ENCODE measurements around the gene NUBPL. TPM values are rescaled to one million over a fixed set of nuclear protein-coding genes. Genes with fewer than 3 reads are reported as not detected.
"Not testable (repeated sequence)": the region's sequence is repeated elsewhere in the genome, so short reads cannot be mapped to it uniquely, and the experiment has no call there.

Gene NUBPL
- total RNA-seq, 8 experiments from 2014 or later = 8.8 to 18.2 (median 10.7) TPM

GRCh38 chr14:31582836-31583452 lies 21.7 kb downstream of the NUBPL start:
- Histone ChIP-seq H3K27ac (no peak overlapping the region), H3K4me1 (replicated peaks in 1 of 2) (no peaks in the 10 kb centered on the region), H3K4me3 (no peak overlapping the region)
- peak in 1 of 8 experiments; percentile 33 for ATAC-seq (replicated peaks in 6 of 8)
- in situ Hi-C loops (cut with MboI; ENCODE audit: low pct_unique_long_range_greater_than_20kb in 2 of 9, low sequenced_read_pairs in 9 of 9, unreplicated experiment in 9 of 9) = no loop called here
- WGBS, 10 experiments = 0 to 100% (median 82%) methylated on average over 1 to 3 of the region's 3 CpGs

- Histone ChIP-seq H3K27ac (no peak overlapping the region), H3K4me3 (no peak overlapping the region), H3K4me1 (replicated peaks in 1 of 2) (no peaks in the 10 kb centered on the region)
- ATAC-seq (replicated peaks in 6 of 8) = no peak
- in situ Hi-C loops (cut with MboI; ENCODE audit: low pct_unique_long_range_greater_than_20kb in 2 of 9, low sequenced_read_pairs in 9 of 9, unreplicated experiment in 9 of 9) = no loop called here
- WGBS, 10 experiments = 67 to 100% (median 80%) methylated on average over 1 to 2 of the region's 2 CpGs; no CpG with 5 or more reads in 3 of the 10 experiments
Measured at GRCh38 chr14:31590206-31590605, 29.0 kb downstream of the NUBPL start.

GRCh38 chr14:31592122-31592521 lies 30.9 kb downstream of the NUBPL start:
- no peak overlapping the region for H3K4me3 ChIP-seq
- ATAC-seq (replicated peaks in 6 of 8) = no peak
- in situ Hi-C loops (cut with MboI; ENCODE audit: low pct_unique_long_range_greater_than_20kb in 2 of 9, low sequenced_read_pairs in 9 of 9, unreplicated experiment in 9 of 9) = no loop called here
- H3K4me1 ChIP-seq (replicated peaks in 1 of 2) = no peaks in the 10 kb centered on the region
- no peak overlapping the region for H3K27ac ChIP-seq

GRCh38 chr14:31592631-31593030 lies 31.4 kb downstream of the NUBPL start:
- in situ Hi-C loops (cut with MboI; ENCODE audit: low pct_unique_long_range_greater_than_20kb in 2 of 9, low sequenced_read_pairs in 9 of 9, unreplicated experiment in 9 of 9) = no loop called here
- ATAC-seq (replicated peaks in 6 of 8) = no peak
- no peak overlapping the region for H3K4me3 ChIP-seq
- no peaks in the 10 kb centered on the region for H3K4me1 ChIP-seq (replicated peaks in 1 of 2)
- WGBS, 10 experiments = 91 to 100% (median 100%) methylated on average over 1 to 2 of the region's 2 CpGs; no CpG with 5 or more reads in 2 of the 10 experiments
- no peak overlapping the region for H3K27ac ChIP-seq

- peak in 3 of 8 experiments; percentile 16 to 78 (median 53) for ATAC-seq (replicated peaks in 6 of 8)
- 63 to 100% (median 84%) methylated on average over 2 to 7 of the region's 7 CpGs for WGBS, 10 experiments
- no peaks in the 10 kb centered on the region for H3K4me1 ChIP-seq (replicated peaks in 1 of 2)
- in situ Hi-C loops (cut with MboI; ENCODE audit: low pct_unique_long_range_greater_than_20kb in 2 of 9, low sequenced_read_pairs in 9 of 9, unreplicated experiment in 9 of 9) = no loop called here
- no peak overlapping the region for H3K4me3 ChIP-seq
- H3K27ac ChIP-seq = no peak overlapping the region
Measured at GRCh38 chr14:31596342-31597095, 35.3 kb downstream of the NUBPL start.

DNA sequence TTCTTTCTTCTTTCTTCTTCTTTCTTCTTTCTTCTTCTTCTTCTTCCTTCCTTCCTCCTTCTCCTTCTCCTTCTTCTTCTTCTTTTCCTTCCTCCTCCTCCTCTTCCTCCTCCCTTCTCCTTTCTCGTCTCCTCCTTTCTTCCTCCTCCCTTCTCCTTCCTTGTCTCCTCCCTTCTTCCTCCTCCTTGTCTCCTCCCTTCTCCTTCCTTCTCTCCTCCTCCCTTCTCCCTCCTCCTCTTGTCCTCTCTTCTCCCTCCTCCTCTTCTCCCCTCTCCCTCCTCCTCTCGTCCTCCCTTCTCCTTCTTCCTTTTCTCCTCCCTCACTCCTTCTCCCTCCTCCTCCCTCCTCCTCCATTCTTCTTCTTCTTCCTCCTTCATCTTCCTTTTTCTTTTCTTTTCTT lies 44.5 kb downstream of the NUBPL start:
- Histone ChIP-seq H3K27ac (no peak overlapping the region), H3K4me1 (replicated peaks in 1 of 2) (no peaks in the 10 kb centered on the region), H3K4me3 (no peak overlapping the region)
- ATAC-seq (replicated peaks in 6 of 8) = no peak
- in situ Hi-C loops (cut with MboI; ENCODE audit: low pct_unique_long_range_greater_than_20kb in 2 of 9, low sequenced_read_pairs in 9 of 9, unreplicated experiment in 9 of 9) = no loop called here
- 69 to 100% (median 98%) methylated on average over 1 to 2 of the region's 2 CpGs; no CpG with 5 or more reads in 3 of the 10 experiments for WGBS, 10 experiments

DNA sequence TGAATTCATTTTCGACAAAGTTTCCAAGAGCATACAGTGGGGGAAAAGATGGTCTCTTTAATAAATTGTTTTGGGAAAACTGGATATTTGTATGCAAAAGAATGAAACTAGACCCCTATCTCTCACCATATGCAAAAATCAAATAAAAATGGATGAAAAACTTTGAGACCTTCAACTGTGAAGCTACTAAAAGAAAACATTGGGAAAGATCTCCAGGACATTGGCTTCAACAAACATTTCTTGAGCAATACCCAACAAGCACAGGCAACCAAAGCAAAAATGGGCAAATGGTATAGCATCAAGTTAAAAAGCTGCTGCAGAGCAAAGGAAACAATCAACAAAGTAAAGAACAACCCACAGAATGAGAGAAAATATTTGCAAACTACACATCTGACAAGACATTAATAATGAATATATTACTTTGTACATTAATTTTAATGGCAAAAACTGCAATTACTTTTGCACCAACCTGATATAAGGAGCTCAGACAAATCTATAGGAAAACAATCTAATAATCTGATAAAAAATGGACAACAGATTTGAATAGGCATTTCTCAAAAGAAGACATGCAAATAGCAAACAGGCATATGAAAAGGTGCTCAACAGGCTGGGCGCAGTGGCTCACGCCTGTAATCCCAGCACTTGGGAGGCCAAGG lies 50.7 kb downstream of the NUBPL start:
- no peak overlapping the region for H3K27ac ChIP-seq
- WGBS, 10 experiments = 80 to 100% (median 94%) methylated on average over 1 to 3 of the region's 3 CpGs; no CpG with 5 or more reads in 1 of the 10 experiments
- H3K4me3 ChIP-seq = no peak overlapping the region
- H3K4me1 ChIP-seq (replicated peaks in 1 of 2) = no peaks in the 10 kb centered on the region
- ATAC-seq (replicated peaks in 6 of 8) = no peak
- in situ Hi-C loops (cut with MboI; ENCODE audit: low pct_unique_long_range_greater_than_20kb in 2 of 9, low sequenced_read_pairs in 9 of 9, unreplicated experiment in 9 of 9) = no loop called here

- in situ Hi-C loops (cut with MboI; ENCODE audit: low pct_unique_long_range_greater_than_20kb in 2 of 9, low sequenced_read_pairs in 9 of 9, unreplicated experiment in 9 of 9) = no loop called here
- ATAC-seq (replicated peaks in 6 of 8) = no peak
- no peaks in the 10 kb centered on the region for H3K4me1 ChIP-seq (replicated peaks in 1 of 2)
- WGBS, 10 experiments = 55 to 100% (median 94%) methylated on average over 1 to 4 of the region's 5 CpGs; no CpG with 5 or more reads in 3 of the 10 experiments
- no peak overlapping the region for H3K4me3 ChIP-seq
- H3K27ac ChIP-seq = no peak overlapping the region
Measured at GRCh38 chr14:31613188-31613587, 52.0 kb downstream of the NUBPL start.

GRCh38 chr14:31618884-31619283 lies 57.7 kb downstream of the NUBPL start:
- H3K27ac ChIP-seq; ATAC-seq (replicated peaks in 6 of 8); H3K4me1 ChIP-seq (replicated peaks in 1 of 2); H3K4me3 ChIP-seq; in situ Hi-C loops (cut with MboI; ENCODE audit: low pct_unique_long_range_greater_than_20kb in 2 of 9, low sequenced_read_pairs in 9 of 9, unreplicated experiment in 9 of 9): not testable (repeated sequence)
- 55 to 100% (median 97%) methylated on average over 1 to 2 of the region's 2 CpGs; no CpG with 5 or more reads in 1 of the 10 experiments for WGBS, 10 experiments

DNA sequence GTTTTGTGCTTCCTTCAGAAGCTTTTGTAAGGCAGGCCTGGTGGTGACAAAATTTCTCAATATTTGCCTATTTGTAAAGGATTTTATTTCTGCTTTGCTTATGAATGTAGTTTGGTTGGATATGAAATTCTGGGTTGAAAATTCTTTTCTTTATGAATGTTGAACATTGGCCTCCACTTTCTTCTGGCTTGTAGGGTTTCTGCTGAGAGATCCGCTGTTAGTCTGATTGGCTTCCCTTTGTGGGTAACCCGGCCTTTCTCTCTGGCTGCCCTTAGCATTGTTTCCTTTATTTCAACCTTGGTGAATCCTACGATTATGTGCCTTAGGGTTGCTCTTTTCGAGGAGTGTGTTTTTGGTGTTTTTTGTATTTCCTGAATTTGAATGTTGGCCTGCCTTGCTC lies 58.2 kb downstream of the NUBPL start:
- Histone ChIP-seq H3K4me1 (replicated peaks in 1 of 2) (no peaks in the 10 kb centered on the region), H3K27ac (no peak overlapping the region), H3K4me3 (no peak overlapping the region)
- ATAC-seq (replicated peaks in 6 of 8) = no peak
- in situ Hi-C loops (cut with MboI; ENCODE audit: low pct_unique_long_range_greater_than_20kb in 2 of 9, low sequenced_read_pairs in 9 of 9, unreplicated experiment in 9 of 9) = no loop called here
- 43 to 100% (median 86%) methylated on average over 1 to 4 of the region's 4 CpGs; no CpG with 5 or more reads in 2 of the 10 experiments for WGBS, 10 experiments

DNA sequence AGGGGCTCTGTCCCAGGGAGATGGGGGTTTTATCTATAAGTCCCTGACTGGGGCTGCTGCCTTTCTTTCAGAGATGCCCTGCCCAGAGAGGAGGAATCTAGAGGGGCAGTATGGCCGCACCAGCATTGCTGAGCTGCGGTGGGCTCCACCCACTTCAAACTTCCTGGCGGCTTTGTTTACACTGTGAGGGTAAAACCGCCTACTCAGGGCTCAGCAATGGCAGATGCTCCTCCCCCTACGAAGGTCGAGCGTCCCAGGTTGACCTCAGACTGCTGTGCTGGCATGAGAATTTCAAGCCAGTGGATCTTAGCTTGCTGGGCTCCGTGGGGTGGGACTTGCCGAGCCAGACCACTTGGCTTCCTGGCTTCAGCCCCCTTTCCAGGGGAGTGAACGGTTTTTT lies 59.7 kb downstream of the NUBPL start:
- H3K4me3 ChIP-seq; H3K27ac ChIP-seq; in situ Hi-C loops (cut with MboI; ENCODE audit: low pct_unique_long_range_greater_than_20kb in 2 of 9, low sequenced_read_pairs in 9 of 9, unreplicated experiment in 9 of 9); H3K4me1 ChIP-seq (replicated peaks in 1 of 2); ATAC-seq (replicated peaks in 6 of 8): not testable (repeated sequence)
- 60 to 100% (median 77%) methylated on average over 1 to 7 of the region's 10 CpGs; no CpG with 5 or more reads in 5 of the 10 experiments for WGBS, 10 experiments

GRCh38 chr14:31622060-31622459 lies 60.9 kb downstream of the NUBPL start:
- Histone ChIP-seq H3K4me1 (replicated peaks in 1 of 2) (no peaks in the 10 kb centered on the region), H3K27ac (no peak overlapping the region), H3K4me3 (no peak overlapping the region)
- ATAC-seq (replicated peaks in 6 of 8) = no peak
- WGBS, 10 experiments = 82 to 100% (median 93%) methylated on average over 1 to 5 of the region's 5 CpGs; no CpG with 5 or more reads in 2 of the 10 experiments
- in situ Hi-C loops (cut with MboI; ENCODE audit: low pct_unique_long_range_greater_than_20kb in 2 of 9, low sequenced_read_pairs in 9 of 9, unreplicated experiment in 9 of 9) = no loop called here

DNA sequence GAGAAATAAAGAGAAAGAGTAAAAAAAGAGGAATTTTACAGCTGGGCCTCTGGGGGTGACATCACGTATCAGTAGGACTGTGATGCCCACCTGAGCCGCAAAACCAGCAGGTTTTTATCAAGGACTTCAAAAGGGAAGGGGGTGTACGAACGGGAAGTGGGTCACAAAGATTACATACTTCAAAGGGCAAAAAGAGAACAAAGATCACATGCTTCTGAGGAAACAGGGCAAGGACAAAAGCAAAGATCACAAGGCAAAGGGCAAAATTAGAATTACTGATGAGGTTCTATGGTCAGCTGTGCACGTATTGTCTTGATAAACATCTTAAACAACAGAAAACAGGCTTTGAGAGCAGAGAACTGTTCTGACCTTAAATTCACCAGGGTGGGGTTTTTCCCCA lies 91.7 kb downstream of the NUBPL start:
- in situ Hi-C loops (cut with MboI; ENCODE audit: low pct_unique_long_range_greater_than_20kb in 2 of 9, low sequenced_read_pairs in 9 of 9, unreplicated experiment in 9 of 9); H3K4me3 ChIP-seq; H3K4me1 ChIP-seq (replicated peaks in 1 of 2); ATAC-seq (replicated peaks in 6 of 8); H3K27ac ChIP-seq: not testable (repeated sequence)
- 80 to 100% (median 92%) methylated on average over 1 to 5 of the region's 5 CpGs; no CpG with 5 or more reads in 1 of the 10 experiments for WGBS, 10 experiments
